UCSD-AML1 (cell line): ENCODE data around the gene LRRC4C.
"Not testable (repeated sequence)": the region's sequence is repeated elsewhere in the genome, so short reads cannot be mapped to it uniquely, and the experiment has no call there.

Experiments used
- DNase-seq: peaks from one replicate; lab custom pipeline; 2025; ENCODE audit not compliant: unreplicated experiment; lab: John Stamatoyannopoulos, UW

LRRC4C gene

DNA sequence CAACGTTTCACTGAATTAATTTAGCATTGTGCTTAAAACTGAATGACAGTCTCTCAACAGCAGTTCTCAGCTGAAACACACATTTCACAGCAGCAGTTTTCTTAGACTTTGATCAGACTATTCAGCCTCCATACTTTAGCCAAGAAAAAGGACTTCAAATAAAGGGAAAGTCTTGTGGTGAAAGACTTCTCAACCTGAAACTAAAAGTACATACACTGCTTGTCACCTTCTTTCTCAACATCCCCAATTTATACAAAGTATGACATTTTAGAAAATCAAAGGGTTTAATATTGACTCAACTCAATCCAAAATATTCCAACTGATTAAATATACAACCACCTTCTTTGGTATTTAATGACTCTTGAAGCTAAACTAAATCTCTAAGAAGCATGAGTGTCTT, 419.0 kb downstream of the LRRC4C start:
- no peak for DNase-seq

- DNase-seq, result no peak
These were observed 419.9 kb downstream of the LRRC4C start for GRCh38 chr11:41039592-41039991.

GRCh38 chr11:41031551-41032060, 427.8 kb downstream of the LRRC4C start:
- no peak for DNase-seq

- DNase-seq, result no peak
These were observed 439.2 kb downstream of the LRRC4C start for GRCh38 chr11:41020259-41020658.

DNA sequence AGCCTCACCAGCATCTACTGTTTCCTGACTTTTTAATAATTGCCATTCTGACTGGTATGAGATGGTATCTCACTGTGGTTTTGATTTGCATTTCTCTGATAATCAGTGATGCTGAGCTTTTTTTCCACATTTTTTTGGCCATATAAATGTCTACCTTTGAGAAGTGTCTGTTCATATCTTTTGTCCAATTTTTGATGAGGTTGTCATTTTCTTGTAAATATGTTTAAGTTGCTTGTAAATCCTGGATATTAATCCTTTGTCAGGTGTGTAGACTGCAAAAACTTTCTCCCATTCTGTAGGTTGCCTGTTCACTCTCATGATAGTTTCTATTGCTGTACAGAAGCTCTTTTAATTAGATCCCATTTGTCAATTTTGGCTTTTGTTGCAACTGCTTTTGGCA, 439.8 kb downstream of the LRRC4C start:
- not testable (repeated sequence) for DNase-seq

DNA sequence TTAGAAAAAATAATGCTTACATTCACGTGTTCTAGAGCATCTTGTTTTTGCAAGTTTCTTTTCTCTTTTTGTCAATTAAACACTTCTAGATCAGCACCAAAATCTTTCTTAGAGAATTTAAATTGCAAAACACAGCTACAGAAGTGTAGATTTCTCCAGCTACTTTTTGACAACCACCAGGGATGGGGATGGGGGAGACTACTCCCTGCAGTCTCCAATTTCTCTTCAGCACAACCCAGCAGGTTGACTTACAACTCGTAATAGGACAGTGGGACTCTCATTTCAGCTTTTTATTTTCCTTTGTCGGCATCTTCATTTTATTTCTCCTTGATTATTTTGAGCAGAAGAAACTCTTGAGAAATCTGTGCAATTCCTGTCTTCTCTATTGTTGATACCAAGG, 441.2 kb downstream of the LRRC4C start:
- DNase-seq, result no peak

- no peak for DNase-seq
These were observed 448.9 kb downstream of the LRRC4C start for GRCh38 chr11:41010361-41011050.

GRCh38 chr11:41005986-41006385, 453.5 kb downstream of the LRRC4C start:
- DNase-seq, result no peak

- DNase-seq, result no peak
These were observed 455.8 kb downstream of the LRRC4C start for GRCh38 chr11:41003339-41004282.

DNA sequence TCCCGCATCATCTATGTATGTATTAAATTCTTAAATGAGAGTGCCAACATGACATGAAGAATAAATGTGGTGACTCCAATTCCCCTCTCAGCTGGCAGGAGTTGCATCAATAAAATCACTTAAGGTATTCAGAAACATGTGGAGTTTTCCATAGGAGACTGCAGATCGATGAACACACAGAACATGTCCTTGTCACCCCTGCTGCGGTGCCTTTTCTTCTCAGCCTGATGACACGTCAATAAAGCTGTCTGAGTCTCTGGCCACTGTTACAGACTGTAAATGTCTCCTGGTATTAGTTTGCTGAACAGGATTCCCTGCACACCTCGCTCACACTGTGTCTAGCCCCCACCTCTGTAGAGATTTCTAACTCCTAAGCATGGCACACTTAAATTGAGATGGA, 460.5 kb downstream of the LRRC4C start:
- DNase-seq, result no peak

GRCh38 chr11:40987776-40988435, 471.5 kb downstream of the LRRC4C start:
- DNase-seq, result no peak

DNA sequence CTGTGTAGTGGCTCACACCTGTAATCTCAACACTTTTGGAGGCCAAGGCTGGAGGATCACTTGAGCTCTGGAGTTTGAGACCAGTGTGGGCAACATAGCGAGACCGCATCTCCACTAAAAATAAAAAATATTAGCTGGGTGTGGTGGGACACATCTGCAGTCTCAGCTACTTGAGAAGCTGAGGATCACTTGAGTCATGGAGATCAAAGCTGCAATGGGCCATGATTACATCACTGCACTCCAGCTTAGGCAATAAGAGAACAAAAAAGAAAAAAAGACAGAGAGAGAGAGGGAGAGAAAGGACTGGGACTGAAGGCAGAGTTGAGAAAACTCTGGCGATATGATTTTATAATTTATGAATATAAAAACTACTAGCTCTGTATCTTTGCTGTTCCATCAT, 473.1 kb downstream of the LRRC4C start:
- no peak for DNase-seq

DNA sequence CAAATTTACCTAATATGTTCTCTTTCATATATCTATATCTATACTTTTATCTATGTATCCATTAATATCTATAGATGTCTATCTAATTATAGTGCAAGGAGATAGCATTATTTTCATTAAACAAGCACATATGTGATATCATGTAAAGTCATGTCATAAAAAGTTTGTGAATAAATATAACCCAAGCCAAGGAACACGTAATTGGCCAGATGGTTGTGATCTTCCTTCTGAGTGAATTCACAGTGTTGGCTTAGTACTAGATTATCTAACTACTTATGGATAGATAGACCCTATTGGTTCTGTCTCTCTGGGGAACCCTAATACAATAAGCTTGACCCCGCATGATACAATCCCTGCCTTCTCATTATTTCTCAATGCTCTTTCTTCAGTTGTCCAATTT, 484.4 kb downstream of the LRRC4C start:
- no peak for DNase-seq

- no peak for DNase-seq
These were observed 485.2 kb downstream of the LRRC4C start for GRCh38 chr11:40974186-40974795.

DNA sequence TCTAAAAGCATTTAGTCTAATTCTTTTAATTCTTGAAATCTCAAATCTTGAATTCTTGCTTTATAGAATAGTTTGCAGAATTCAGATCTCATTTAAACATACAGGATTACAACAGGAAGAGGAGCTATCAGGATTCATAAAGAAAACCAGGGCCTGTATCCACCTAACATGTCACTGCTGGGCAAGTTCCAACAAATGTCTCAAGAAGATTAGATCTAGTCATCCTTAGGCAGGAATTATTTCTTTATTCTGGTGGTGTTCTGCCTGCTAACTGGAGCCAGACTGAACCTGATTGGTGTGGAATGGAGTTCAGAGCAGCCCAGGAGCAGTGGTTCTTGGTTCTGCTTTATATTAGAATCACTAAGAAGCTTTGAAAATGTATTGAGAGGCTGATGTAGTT, 500.7 kb downstream of the LRRC4C start:
- no peak for DNase-seq

GRCh38 chr11:40952479-40952878, 507.0 kb downstream of the LRRC4C start:
- no peak for DNase-seq

DNA sequence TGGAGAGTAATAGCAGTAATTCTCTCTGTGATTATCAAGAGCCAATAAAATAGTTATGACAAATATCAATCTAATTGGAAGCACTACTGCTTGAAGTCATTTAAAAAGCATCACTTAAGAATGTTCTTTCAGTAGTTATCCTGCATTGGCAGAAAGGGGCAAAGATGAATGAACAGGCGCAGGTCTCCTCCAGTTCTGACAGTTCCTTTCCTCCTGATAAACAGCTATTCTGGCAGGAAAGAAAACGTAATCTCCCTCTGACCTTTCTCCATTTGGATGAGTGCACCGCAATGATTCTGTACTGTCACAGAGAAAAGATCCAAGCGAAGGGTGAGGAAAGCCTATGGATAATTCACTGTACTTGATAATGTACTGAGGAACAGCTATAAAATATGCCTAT, 521.5 kb downstream of the LRRC4C start:
- no peak for DNase-seq

DNA sequence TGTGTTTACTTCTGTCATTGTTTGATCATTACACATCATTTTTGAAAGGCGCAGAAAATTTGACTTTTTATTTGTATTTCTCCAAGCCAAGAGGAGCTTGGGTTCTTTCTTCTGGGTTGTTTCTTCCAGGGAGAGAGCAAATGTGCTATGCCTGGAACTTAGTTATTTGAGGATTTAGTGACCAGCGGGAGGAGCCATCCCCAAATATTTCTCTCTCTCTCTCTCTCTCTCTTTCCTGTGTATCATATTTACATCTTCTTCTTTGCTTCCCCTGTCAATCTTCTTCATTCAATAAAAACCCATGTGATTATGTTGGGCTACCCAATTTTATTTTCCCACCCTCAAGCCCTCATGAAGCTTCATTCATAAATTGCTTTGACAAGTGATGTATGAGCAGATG, 534.5 kb downstream of the LRRC4C start:
- no peak for DNase-seq

DNA sequence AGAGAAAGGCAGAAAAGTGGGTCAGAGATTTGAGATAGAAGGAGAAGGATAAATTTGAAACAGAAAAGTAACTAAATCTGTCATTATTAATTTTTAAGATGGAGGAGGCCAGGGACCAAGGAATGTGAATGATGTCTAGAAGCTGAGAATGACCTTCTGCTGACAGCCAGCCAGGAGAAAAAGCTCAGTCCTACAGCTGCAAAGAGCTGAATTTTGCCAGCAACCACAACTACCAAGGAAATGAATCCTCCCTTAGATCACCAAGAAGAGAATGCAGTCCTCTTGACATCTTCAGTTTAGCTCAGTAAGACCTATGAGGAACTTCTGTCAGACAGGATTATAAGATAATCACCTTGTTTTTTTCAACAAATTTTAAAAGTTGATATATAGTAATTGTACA, 538.2 kb downstream of the LRRC4C start:
- no peak for DNase-seq

GRCh38 chr11:40910774-40911173, 548.7 kb downstream of the LRRC4C start:
- not testable (repeated sequence) for DNase-seq

DNA sequence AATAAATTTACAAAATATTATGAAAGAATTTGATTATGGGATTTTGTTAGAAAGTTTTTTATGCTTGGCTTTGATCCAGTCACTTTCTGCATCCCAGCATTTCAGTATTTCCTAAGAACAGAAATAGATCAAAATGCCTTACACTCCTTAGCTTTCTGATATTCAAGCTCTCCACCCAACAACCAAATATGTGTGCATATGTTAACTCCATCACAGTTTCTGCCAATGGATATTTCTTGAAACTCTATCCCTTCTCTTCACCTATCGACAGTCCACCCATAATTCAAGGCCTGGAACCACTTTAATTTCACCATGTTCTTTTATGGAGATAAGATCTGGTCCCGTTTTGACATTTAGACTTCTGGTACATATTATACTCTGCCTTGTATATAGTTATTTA, 565.0 kb downstream of the LRRC4C start:
- DNase-seq, result no peak
